ENCODE data around the gene SLC30A4. TPM values are rescaled to one million over a fixed set of nuclear protein-coding genes. Genes with fewer than 3 reads are reported as not detected.

Gene SLC30A4
- total RNA-seq, 1 experiment from 2014 or later = 0.10 TPM

DNA sequence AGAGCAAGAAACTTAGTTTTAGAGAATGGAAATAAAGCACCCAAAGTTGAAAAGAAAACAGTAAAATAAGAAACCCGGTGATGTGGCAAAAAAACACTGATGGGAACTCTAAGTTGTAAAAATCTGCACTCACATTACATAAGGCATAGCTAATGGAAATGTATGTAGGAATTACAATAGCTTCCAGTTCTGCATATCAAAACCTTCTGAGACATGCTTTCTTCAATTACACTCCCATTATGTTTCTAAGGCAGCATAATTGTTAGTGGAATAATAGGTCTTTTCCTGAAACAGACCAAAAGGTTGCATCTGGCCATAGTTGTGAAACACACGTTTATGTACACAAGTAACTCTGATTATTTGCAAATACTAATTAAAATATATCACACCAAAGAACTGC is 41.4 kb downstream of the SLC30A4 start:
- peaks cover 40% of the 10 kb centered on the region for H3K27me3 ChIP-seq (ENCODE audit: control insufficient read depth, insufficient read depth, low read length)
- no peak overlapping the region for H3K4me3 ChIP-seq (ENCODE audit: insufficient read depth, low read depth, low read length)
- H3K36me3 ChIP-seq (replicated peaks; ENCODE audit: control insufficient read depth, insufficient read depth, low read length) = no peaks in the 10 kb centered on the region
- no peak for DNase-seq

DNA sequence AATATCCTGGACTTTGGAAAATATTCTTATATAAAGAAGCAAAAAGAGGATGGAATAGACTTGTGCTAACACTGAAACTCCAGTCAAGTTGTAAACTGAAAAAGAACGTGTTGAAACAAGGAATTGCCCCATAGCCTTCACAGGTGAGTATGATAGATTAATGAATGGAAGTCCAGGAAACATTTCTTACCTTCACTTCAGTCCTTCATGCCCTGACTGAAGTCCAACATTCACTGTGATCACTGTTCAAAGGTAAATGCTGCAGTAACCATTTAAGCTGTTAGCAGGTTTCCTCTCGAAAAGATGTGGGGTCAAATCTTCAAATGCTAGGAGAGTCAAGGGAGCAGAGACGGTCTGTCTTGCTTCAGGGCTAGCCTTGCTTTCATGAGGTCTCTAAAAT is 46.1 kb downstream of the SLC30A4 start:
- no peaks in the 10 kb centered on the region for H3K36me3 ChIP-seq (replicated peaks; ENCODE audit: control insufficient read depth, insufficient read depth, low read length)
- H3K4me3 ChIP-seq (ENCODE audit: insufficient read depth, low read depth, low read length) = no peak overlapping the region
- peaks cover 69% of the 10 kb centered on the region for H3K27me3 ChIP-seq (ENCODE audit: control insufficient read depth, insufficient read depth, low read length)
- no peak for DNase-seq

DNA sequence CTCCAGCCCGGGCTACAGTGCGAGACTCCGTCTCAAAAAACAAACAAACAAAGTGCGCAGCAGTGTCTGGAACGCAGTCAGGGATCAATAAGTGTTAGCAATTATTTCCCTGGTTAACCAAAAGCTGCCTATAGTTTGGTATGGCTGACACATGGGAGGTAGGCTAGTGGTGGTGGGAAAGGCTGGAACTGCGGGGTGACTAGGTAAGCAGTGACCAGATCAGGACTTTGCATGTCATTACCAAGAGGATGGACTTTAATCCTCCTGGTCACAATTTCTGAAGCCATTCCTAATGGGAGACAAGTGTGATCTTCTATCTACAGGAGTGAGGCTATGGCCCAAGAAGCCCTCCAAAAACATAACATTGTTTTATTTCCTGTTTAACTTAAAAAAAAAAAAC is 47.8 kb downstream of the SLC30A4 start:
- peaks cover 77% of the 10 kb centered on the region for H3K27me3 ChIP-seq (ENCODE audit: control insufficient read depth, insufficient read depth, low read length)
- H3K36me3 ChIP-seq (replicated peaks; ENCODE audit: control insufficient read depth, insufficient read depth, low read length) = no peaks in the 10 kb centered on the region
- H3K4me3 ChIP-seq (ENCODE audit: insufficient read depth, low read depth, low read length) = no peak overlapping the region
- DNase-seq = no peak

DNA sequence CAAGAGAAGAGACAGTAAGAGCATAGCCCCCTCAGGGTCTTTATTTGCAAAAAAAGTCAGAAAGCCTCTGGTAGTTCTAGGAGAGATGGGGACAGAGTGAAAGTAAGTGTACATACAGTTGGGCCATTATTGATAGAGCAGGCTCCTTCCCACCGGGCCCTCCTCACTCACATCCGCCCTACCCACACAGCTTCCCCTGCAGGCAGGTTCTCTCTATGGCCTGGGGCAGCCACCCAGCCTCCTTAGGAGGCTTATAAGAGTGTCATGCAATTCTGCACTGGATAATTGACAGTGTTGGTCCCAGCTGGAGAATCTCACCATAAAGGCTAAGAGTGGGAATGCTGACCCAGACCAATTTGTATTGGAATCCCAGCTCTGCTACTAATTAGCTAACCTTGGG is 49.5 kb downstream of the SLC30A4 start:
- Histone ChIP-seq H3K36me3 (replicated peaks; ENCODE audit: control insufficient read depth, insufficient read depth, low read length) (no peaks in the 10 kb centered on the region), H3K27me3 (ENCODE audit: control insufficient read depth, insufficient read depth, low read length) (peaks cover 85% of the 10 kb centered on the region), H3K4me3 (ENCODE audit: insufficient read depth, low read depth, low read length) (no peak overlapping the region)
- DNase-seq = no peak

DNA sequence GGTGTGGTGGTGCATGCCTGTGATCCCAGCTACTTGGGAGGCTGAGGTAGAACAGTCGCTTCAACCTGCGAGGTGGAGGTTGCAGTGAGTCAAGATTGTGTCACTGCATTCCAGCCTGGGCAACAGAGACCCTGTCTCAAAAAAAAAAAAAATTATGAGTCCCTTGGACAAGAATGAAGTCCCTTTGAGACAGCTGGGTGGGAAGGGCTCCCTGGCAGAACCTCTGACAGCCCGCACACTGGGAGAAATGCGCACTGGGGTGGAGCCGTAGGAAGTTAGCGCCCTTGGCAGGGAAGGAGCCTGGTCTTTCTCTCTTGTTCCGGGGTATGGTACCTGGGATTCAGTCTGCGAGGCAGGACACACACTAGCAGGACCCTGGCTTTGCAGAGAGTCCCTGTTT is 51.4 kb downstream of the SLC30A4 start:
- Histone ChIP-seq H3K36me3 (replicated peaks; ENCODE audit: control insufficient read depth, insufficient read depth, low read length) (no peaks in the 10 kb centered on the region), H3K4me3 (ENCODE audit: insufficient read depth, low read depth, low read length) (no peak overlapping the region), H3K27me3 (ENCODE audit: control insufficient read depth, insufficient read depth, low read length) (peaks cover 89% of the 10 kb centered on the region)
- no peak for DNase-seq

DNA sequence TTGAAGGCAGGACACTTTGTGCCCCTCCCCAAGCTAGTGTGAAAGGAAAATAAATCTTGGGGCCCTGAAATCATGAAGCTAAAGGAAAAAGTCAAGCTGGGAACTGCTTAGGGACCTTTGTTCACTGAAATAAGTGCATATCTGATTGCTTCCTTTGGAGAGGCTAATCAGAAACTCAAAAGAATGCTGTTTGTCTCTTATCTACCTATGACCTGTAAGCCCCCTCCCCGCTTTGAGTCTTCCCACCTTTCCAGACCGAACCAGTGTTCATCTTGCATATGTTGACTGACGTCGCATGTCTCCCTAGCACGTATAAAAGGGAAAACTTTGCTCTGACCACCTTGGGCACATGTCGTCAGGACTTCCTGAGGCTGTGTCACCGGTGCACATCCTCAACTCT is 53.1 kb downstream of the SLC30A4 start:
- Histone ChIP-seq H3K4me3 (ENCODE audit: insufficient read depth, low read depth, low read length) (no peak overlapping the region), H3K27me3 (ENCODE audit: control insufficient read depth, insufficient read depth, low read length) (peaks cover 84% of the 10 kb centered on the region)
- no peak for DNase-seq

DNA sequence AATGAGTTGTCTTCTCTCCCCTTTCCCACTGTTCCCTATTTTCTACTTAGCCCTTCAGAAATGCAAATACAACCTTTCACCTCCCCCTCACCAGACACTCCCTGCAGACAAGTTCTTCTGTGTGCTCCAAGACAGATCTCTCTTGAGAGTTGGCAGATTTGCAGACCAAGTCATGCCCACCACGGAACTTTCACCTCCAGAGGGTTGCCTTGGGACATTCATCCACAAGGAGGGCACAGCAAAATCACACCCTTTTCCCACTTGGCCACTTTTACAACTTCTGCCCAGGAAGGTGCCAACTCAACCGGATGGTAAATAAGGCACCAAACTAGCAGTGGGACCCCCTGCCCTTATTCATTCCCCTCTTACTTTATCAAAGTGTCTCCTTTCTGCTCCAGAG is 53.5 kb downstream of the SLC30A4 start:
- Histone ChIP-seq H3K36me3 (replicated peaks; ENCODE audit: control insufficient read depth, insufficient read depth, low read length) (no peaks in the 10 kb centered on the region), H3K4me3 (ENCODE audit: insufficient read depth, low read depth, low read length) (no peak overlapping the region), H3K27me3 (ENCODE audit: control insufficient read depth, insufficient read depth, low read length) (peaks cover 85% of the 10 kb centered on the region)
- DNase-seq = no peak

More for the DNA sequence above, 53.1 kb downstream of the SLC30A4 start:
- H3K36me3 ChIP-seq (replicated peaks; ENCODE audit: control insufficient read depth, insufficient read depth, low read length) = no peaks in the 10 kb centered on the region

DNA sequence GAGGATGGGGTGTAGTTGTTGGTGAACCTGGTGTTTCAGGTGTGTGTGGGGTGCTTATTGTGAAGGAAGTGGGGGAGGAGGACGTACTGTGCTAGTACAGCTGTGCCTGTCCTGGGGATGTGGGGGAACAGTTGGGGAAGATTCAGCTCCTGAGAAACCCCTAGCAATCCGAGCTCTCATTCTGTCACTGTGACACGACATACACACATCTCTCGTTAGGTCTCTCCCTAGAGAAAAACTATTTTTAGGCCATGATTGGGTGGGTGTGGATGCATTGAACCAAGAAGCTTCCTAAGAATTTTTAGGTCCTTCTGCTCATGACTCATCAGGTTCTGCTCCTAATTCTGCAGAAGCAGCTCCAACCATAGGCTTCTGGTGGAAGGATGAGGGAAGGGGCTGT is 54.3 kb downstream of the SLC30A4 start:
- DNase-seq = no peak
- H3K27me3 ChIP-seq (ENCODE audit: control insufficient read depth, insufficient read depth, low read length) = peaks cover 79% of the 10 kb centered on the region

DNA sequence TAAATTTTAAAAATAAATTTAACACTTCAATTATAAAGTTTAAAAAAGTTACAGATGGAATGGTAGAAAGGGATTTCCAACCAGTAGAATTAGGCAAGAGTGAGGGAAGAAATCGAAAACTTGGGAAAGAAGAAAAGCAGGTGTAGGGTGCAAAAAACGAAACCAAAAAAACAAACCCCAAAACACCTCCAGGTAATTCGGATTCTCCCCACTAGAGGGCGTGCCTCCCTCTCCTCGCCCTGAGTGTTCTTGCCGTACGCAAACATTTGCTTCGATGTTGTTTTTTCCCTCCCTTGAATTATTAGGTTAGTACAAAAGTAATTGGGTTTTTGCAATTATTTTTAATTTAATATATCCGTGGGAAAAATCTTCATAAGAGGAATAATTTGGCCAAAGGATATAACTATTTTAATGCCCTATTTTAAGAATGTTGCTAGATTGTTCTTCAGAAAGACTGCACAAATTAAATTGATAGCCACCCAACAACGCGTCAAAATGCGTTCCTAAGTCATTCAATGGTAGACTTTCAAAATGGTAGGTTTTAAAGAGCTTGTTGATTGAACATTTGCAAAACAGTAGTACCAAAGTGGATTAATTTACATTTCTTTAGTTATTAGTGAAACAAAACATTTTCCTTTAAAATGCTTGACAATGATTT is 63.7 kb downstream of the SLC30A4 start:
- Histone ChIP-seq H3K4me3 (ENCODE audit: insufficient read depth, low read depth, low read length) (no peak overlapping the region), H3K36me3 (replicated peaks; ENCODE audit: control insufficient read depth, insufficient read depth, low read length) (no peaks in the 10 kb centered on the region), H3K27me3 (ENCODE audit: control insufficient read depth, insufficient read depth, low read length) (peaks cover 19% of the 10 kb centered on the region)
- peak; percentile 65 for DNase-seq

More for the DNA sequence above, 54.3 kb downstream of the SLC30A4 start:
- H3K4me3 ChIP-seq (ENCODE audit: insufficient read depth, low read depth, low read length) = no peak overlapping the region
- H3K36me3 ChIP-seq (replicated peaks; ENCODE audit: control insufficient read depth, insufficient read depth, low read length) = no peaks in the 10 kb centered on the region

DNA sequence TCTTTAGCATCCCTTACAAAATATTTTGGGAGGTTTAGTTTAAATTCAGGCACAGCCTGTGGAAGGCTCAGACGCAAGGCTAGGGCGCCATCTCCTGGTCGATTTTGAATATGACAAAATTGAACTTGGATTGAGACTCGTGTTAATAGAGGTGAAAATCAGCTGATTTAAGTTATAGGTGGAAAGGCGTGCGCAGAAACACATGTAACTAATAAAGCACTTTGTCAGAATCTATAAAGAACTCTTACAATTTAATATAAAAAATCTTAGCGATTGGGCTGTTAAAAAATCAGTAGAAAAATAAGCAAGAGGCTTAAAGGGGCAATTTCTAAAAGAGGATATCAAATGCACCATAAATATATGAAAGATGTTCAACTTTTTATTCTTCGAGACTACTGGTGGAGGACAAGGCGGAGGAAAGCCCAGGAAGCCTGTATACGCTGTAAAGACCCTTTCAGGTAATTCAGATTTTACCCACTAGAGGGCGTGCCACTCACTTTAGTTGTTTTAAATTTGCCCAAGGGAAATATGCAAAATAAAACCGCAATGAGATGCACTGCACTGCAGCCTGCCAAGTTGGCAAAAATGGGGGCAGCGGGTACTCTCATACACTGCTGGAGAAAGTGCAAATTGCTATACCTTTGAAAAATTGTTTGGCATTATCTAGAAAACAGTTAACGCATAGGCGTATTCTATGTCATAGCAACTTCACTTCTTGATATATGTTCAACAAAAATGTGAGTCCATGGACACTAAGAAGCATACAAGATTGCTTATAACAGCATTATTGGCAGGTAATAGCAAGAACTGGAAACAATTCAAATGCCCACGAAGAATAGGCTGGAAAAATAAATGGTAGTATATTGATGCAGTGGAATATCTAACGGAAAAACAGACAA is 64.7 kb downstream of the SLC30A4 start:
- peak; percentile 75 for DNase-seq
- Histone ChIP-seq H3K27me3 (ENCODE audit: control insufficient read depth, insufficient read depth, low read length) (peaks cover 19% of the 10 kb centered on the region), H3K36me3 (replicated peaks; ENCODE audit: control insufficient read depth, insufficient read depth, low read length) (no peaks in the 10 kb centered on the region), H3K4me3 (ENCODE audit: insufficient read depth, low read depth, low read length) (no peak overlapping the region)

DNA sequence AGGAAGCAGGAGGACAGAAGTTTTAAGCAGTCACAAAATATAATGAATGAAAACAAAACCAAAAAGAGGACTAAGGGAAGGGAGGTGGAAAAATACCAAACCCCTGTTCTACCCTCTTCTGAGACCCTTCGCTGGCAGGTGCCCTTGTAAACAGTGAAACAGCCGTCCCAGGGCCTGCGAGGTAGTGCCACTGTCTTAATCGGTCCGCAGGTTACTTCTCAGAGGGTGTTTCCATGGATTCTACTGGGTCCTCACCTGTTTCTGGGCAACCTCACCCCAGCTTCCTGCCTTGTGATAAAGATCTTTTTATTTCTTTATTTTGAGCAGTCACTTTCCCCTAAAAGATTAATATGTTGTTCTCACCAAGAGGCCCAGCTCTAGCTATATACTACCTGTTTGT is 65.3 kb downstream of the SLC30A4 start:
- Histone ChIP-seq H3K4me3 (ENCODE audit: insufficient read depth, low read depth, low read length) (no peak overlapping the region), H3K36me3 (replicated peaks; ENCODE audit: control insufficient read depth, insufficient read depth, low read length) (no peaks in the 10 kb centered on the region), H3K27me3 (ENCODE audit: control insufficient read depth, insufficient read depth, low read length) (peaks cover 19% of the 10 kb centered on the region)
- DNase-seq = peak; percentile 68

DNA sequence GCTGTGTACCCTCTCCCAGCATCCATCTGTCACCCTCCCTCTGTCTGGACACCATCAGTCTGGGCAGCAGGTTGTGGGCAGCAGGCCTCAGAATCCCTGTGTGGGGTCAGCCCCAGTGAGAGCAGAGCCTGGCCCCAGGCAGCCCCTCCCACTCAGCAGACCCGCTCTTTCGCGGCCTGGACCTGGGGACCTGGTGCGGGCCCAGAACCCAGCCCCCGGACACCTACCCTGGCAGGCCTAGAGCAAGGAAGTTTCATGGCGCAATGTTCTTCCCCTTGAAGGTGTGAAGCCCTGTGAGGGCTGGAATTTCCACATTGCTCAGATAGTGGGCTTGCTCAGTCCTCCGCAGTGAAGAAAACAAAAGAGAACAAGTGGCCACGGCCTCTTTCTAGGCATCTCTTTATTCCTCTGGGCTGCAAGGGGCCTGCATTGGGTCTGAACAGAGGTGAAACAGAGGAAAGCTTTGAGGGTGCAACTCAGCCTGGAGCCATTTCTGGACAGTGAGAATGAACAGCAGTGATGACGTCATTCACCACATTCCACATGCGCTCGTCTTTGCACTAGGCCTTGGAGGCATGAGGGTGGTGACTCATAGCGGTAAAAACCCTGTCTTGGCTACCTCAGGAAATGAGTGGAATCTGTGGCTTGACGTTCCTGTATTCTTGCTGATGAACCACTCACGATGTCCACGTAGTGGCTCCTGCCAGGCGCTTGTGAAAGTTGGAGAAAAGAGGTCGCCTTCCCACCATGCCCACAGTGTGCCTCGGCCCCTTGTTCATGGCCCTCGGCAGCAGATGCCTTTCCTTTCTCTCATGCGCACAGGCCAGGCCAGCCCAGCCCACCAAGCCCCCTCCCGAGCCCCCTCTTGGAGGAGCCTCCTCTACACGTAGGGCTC is 66.1 kb downstream of the SLC30A4 start:
- Histone ChIP-seq H3K4me3 (ENCODE audit: insufficient read depth, low read depth, low read length) (no peak overlapping the region), H3K27me3 (ENCODE audit: control insufficient read depth, insufficient read depth, low read length) (peaks cover 19% of the 10 kb centered on the region), H3K36me3 (replicated peaks; ENCODE audit: control insufficient read depth, insufficient read depth, low read length) (no peaks in the 10 kb centered on the region)
- peak; percentile 33 for DNase-seq

DNA sequence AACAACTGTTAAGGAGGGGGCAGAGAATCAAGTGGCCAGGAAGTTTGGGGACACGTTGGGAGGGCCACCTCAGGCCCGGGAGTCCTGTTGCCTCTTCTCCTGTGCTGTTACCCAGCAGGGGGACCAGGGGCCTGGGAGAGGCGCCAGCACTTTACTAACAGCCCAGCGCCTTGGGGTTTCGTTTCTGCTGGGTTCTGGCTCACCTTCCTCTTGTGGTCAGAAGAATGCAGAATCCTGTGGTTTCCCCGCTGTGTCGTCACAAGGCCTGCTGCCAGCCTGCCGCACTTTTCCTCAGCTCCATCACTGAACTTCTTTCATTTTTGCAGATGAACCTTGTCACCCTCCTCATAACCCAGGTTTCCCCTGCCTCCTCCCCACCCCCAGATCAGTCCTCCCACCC is 67.7 kb downstream of the SLC30A4 start:
- Histone ChIP-seq H3K36me3 (replicated peaks; ENCODE audit: control insufficient read depth, insufficient read depth, low read length) (no peaks in the 10 kb centered on the region), H3K27me3 (ENCODE audit: control insufficient read depth, insufficient read depth, low read length) (peaks cover 5% of the 10 kb centered on the region), H3K4me3 (ENCODE audit: insufficient read depth, low read depth, low read length) (no peak overlapping the region)
- DNase-seq = peak; percentile 33

DNA sequence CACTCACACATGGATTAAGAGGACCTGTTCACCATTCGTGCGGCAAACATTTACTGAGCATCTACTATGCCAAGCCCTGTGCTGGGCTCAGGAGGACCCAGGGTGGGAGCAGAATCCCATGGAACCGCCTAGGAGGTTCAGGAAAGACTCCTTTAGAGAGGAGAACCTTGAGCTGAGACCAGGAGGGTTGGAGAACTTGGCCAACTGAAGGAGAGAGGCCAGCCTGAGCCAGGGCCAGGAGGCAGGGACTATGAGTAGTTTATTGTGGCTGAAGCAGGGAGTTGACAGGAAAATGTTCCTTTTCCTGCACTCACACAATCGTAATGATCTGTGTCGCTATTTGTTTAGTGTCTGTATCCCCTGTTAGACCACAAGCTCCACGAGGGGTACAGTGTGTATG is 71.3 kb downstream of the SLC30A4 start:
- no peaks in the 10 kb centered on the region for H3K36me3 ChIP-seq (replicated peaks; ENCODE audit: control insufficient read depth, insufficient read depth, low read length)
- no peak for DNase-seq
- no peaks in the 10 kb centered on the region; the same call in 1 of the 2 replicates for H3K27me3 ChIP-seq (ENCODE audit: control insufficient read depth, insufficient read depth, low read length)
- H3K4me3 ChIP-seq (ENCODE audit: insufficient read depth, low read depth, low read length) = no peak overlapping the region
